Measurements from ENCODE around the gene ZGLP1.

The ZGLP1 gene

DNA sequence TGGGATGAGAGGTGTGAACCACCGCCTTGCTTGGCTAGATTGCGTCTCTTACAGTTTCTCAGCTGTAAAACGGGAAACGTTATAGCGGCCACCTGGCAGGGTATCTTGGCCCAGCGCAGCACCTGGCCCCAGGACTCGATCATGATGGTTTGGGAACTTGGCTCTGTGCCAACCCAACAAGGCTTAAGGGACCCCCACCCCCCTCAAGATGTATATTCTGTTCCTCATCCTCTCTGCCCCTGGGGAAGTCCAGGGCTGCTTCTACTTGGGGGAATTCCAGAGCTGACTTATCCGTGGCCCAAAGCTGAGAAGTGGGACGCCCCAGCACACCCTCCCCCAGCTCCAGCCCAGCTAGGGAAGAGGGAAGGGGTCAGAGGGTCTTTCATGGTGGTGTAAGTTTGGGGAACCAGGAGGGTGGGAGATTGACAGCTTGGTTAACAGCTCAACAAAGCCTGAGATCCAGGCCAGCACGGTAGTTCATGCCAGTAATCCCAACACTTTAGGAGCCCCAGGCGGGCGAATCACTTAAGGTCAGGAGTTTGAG, 38.0 kb downstream of the ZGLP1 start:
- DNase-seq, result peak; percentile 16

DNA sequence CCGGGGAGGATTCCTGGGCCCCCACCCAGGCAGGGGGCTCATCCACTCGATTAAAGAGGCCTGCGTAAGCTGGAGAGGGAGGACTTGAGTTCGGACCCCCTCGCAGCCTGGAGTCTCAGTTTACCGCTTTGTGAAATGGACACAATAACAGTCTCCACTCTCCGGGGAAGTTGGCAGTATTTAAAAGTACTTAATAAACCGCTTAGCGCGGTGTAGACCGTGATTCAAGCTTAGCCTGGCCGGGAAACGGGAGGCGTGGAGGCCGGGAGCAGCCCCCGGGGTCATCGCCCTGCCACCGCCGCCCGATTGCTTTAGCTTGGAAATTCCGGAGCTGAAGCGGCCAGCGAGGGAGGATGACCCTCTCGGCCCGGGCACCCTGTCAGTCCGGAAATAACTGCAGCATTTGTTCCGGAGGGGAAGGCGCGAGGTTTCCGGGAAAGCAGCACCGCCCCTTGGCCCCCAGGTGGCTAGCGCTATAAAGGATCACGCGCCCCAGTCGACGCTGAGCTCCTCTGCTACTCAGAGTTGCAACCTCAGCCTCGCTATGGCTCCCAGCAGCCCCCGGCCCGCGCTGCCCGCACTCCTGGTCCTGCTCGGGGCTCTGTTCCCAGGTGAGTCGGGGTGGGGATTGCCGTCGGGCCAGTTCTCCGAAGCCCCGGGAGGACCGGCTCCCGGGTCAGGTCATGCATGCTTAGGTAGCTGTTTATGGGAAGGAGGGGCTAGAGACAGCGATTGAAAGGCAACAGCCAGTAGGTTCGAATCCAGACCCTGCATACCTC, 38.8 kb downstream of the ZGLP1 start, which contains the start of gene ICAM1:
Gene ICAM1 (plus strand): TSS at position 505 of the 779 bp plus-strand sequence. CDS start 40 bp downstream, at position 545.
- peak; percentile 69 for DNase-seq

DNA sequence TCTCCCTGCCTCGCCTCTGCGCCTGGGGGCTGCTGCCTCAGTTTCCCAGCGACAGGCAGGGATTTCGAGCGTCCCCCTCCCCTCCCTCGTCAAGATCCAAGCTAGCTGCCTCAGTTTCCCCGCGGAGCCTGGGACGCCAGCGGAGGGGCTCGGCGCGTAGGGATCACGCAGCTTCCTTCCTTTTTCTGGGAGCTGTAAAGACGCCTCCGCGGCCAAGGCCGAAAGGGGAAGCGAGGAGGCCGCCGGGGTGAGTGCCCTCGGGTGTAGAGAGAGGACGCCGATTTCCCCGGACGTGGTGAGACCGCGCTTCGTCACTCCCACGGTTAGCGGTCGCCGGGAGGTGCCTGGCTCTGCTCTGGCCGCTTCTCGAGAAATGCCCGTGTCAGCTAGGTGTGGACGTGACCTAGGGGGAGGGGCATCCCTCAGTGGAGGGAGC, 39.4 kb downstream of the ZGLP1 start:
- DNase-seq, result no peak

DNA sequence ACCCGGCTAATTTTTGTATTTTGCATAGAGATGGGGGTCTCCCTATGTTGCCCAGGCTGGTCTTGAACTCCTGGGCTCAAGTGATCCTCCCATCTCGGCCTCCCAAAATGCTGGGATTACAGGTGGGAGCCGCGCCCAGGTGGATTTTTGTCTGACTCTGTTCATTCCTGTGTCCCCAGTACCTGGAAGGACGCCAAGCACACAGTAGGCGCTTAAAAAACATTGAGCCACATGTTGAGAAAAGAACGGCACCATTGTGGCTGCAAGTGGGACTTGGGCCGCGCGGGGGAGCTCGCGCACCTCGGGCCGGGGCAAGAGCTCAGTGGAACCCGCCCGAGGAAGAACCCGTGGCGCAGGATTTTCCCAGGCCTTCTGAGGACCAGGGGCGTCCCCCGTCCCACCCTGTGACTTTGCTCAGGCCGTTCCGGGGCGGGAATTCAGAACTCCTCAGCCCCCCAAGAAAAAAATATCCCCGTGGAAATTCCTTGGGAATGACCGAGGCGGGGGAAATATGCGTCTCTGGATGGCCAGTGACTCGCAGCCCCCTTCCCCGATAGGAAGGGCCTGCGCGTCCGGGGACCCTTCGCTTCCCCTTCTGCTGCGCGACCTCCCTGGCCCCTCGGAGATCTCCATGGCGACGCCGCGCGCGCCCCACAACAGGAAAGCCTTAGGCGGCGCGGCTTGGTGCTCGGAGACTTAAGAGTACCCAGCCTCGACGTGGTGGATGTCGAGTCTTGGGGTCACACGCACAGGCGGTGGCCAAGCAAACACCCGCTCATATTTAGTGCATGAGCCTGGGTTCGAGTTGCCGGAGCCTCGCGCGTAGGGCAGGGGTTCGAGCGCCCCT, 40.1 kb downstream of the ZGLP1 start:
- peak; percentile 34 for DNase-seq

DNA sequence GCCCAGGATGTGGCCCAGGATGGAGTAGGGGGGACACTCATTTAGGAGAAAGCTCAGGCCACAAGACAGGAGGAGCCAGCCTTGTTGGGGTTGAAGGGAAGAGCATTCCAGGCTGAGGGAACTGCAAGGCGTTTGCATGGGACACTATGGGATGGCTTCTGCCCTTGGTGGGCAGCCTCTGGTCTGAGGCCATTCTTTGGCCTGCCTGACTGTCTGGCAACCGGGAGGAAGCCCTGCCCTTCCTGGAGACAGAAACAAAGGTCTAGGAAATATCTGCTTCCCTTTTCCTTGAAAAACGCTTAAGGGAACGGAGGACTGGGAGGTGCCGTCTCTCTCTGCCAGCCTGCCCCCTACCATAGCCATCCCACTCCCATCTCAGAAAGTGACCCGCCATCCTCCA, 41.5 kb downstream of the ZGLP1 start:
- DNase-seq, result no peak

DNA sequence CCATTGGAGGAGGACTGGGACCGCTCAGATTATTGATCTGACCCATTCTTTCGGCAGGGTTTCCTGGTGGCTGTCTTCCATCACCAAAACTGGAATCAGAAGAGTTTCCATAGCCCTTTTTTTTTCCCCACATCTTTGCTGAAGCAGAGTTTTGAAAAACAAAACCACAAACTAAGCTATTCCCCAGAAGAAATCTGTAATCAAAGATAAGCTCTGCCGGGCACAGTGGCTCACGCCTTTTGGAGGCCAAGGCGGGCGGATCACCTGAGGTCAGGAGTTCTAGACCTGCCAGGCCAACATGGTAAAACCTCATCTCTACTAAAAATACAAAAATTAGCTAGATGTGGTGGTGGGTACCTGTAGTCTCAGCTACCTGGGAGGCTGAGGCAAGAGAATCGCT, 42.9 kb downstream of the ZGLP1 start:
- no peak for DNase-seq

DNA sequence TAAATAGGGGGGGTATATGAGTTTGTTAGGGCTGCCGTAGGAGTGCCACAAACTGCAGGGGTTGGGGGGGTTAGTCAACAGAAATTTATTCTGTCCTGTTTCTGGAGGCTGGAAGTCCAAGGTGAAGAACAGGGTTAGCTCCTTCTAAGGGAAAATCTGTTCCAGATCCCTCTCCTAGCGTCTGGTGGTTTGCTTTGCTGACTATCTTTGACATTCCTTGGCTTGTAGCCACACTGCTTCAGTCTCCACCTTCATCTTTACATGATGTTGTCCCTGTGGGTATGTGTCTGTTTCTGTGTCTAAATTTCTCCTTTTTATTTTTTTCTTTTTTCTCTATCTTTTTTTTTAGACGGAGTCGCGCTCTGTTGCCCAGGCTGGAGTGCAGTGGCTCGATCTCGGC, 46.8 kb downstream of the ZGLP1 start:
- DNase-seq, result no peak

DNA sequence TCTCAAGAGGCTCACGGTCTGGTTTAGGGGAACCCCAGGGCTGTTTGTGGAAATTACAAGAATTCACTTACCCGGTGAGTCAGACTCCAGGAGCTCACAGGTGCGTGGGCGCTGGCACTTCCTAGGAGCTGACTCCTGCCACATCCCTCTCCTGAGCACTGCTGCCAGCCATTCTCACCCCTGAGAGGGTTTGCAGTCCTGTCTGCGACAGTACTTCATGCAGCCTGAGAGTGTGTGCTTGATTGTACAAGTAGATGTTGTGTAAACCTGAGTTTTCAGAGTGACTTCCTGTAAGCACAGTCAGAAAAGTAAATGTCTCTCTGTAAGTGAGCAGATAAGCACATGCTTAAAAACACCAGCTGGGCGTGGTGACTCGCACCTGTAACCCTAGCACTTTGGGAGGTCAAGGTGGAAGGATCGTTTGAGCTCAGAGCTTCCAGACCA, 49.5 kb downstream of the ZGLP1 start:
- DNase-seq, result peak; percentile 77

DNA sequence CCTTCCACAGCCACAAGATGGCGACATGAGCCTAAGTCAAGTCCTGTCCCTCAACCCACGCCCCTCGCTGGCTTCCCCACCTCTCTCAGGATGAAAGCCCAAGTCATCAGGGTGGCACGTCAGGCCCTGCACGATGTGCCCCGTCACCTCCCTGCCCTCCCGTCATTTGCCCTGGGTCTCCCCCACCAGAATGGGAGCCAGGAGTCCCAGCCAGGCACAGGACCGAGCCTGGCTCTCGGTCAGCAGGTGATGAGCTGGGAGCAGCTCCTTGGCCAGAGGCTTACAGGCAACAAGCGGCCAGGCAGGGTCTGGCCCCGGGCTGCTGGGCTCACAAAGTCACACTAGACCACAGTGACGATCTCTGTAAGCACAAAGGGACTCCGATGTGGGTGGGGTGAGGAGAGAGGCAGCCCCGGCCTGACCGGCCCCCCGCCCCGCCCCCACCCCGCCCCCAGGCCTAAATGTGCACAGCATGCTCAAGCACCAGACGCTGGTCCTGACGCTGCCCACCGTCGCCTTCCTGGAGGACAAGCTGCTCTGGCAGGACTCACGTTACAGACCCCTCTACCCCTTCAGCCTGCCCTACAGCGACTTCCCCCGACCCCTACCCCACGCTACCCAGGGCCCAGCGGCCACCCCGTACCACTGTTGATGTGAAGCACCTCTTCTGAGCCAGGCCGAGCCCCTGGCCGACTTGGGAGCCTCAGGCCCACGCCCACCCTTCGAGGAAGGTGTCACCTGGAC, 50.3 kb downstream of the ZGLP1 start:
- DNase-seq, result peak; percentile 74

DNA sequence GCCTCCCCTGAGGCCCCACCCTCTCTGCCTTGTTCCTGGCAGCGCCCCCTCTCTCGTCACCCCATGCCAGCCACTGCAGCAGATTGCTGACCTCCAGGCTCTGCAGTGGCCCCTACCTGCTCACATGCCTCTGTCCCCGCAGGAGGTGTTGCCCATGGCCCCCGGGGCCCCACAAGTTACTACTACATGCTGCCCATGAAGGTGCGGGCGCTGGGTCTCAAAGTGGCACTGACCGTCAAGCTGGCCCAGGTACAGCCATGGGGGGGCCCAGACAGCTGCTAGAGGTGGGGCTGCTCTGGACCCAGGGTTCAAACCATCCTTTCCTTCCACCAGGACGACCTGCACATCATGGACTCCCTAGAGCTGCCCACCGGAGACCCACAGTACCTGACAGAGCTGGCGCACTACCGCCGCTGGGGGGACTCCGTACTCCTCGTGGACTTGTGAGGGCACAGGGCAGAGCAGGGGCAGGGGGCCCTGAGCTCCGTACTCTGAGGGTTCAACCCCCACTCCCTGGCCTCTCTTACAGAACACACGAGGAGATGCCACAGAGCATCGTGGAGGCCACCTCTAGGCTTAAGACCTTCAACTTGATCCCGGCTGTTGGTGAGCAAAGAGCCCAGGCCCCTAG, 51.4 kb downstream of the ZGLP1 start:
- no peak for DNase-seq

DNA sequence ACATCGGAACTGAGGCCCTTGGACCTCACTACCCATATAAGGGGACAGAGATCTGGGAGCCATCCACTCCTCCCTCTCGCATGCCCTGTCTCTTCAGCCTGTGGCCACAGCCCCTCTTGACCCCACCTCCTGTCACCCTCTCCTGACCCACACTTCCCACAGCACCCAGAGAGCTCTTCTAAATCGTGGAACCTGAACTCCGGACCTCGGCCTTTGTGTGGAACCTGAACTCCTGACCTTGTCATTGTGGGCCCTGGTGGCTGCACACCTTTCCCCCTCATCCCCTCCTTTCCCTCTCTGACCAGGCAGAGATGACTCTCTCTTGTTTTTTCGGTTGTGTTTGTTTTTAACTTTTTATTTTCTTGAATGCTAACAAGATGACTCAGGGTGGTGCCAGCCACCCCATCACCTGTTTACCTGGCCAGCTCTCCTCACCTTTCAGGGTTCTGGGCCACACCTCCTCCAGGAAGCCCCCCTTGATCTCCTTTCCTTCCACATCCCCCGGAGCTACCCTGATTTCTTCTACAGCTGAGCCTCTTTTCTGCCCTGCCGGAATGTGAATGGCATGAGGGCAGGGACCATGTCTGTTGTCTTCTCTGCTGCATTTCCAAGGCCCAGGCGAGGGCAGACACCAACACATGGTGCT, 52.5 kb downstream of the ZGLP1 start:
- no peak for DNase-seq

DNA sequence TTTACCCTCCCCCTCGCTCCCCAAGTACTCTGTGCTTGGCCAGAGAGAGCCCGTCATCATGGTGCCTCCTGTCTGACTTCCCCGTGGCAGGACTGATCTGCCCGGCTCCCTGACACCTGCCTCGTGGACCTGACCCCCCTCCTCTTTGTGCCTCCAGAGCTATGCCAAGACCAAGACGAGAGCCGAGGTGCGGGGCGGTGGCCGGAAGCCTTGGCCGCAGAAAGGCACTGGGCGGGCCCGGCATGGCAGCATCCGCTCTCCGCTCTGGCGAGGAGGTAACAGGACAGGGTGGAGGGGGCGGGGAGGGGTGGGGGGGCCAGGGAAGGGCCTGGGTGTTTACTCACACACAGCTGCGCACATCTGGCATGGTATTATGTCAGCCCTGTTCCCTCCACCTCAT, 53.1 kb downstream of the ZGLP1 start:
- no peak for DNase-seq

DNA sequence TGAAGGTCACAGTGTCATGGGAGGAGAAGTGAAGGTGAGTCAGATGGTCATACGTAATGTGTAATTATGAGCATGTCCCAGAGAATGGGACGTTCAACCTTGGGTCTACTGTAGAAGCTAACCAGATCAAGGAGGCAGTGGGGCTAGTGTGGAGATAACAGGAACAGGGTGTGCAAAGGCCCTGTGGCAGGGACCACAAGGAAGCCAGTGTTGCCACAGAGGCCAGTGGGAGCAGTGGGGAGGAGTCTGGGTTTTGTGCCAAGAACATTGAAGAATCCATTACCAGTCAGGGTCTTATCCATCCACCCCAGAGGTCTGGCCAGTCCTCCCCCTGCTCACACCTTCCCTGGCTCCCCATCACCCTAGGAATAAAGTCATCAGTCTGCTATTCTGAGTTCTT, 54.3 kb downstream of the ZGLP1 start:
- DNase-seq, result no peak
